Psoas muscle (tissue), 8 donors: ENCODE measurements around the gene VSTM4. TPM values are rescaled to one million over a fixed set of nuclear protein-coding genes. Genes with fewer than 3 reads are reported as not detected.

Experiments
- ATAC-seq, 4 donors: fragments of 200-7000 bp; cut with Tn5 transposase; one replicate each; pipeline ENCODE4 v1.9.1; 2020; ENCODE audit warnings: moderate library complexity in 3 of 4, mild to moderate bottlenecking in 2 of 4
- DNase-seq, 2 donors: peaks; one replicate each; pipeline ENCODE4 v3.0.0-alpha.2; 2020
- H3K27ac ChIP-seq: fragments of 200-600 bp; one replicate; pipeline ENCODE4 v1.8.0; 2022
- H3K27me3 ChIP-seq, 3 donors: fragments of 200-600 bp in 1 of 3; one replicate each; pipeline versions ENCODE4 v1.6.1 to v1.8.0; 2013 to 2022; ENCODE audit warnings: low read length in 2 of 3, mild to moderate bottlenecking in 2 of 3, moderate library complexity in 1 of 3; ENCODE audit not compliant: insufficient read depth in 3 of 3
- H3K36me3 ChIP-seq, 2 donors: fragments of 200-600 bp in 1 of 2; one replicate each; pipeline versions ENCODE4 v1.6.1 to v1.8.0; 2013 to 2022; ENCODE audit warnings: low read depth in 1 of 2, mild to moderate bottlenecking in 1 of 2, moderate library complexity in 1 of 2; ENCODE audit not compliant: insufficient read depth in 1 of 2
- H3K4me1 ChIP-seq: fragments of 200-600 bp; one replicate; pipeline ENCODE4 v1.8.0; 2022
- H3K4me3 ChIP-seq: fragments of 200-600 bp; one replicate; pipeline ENCODE4 v1.8.0; 2022; ENCODE audit warnings: mild to moderate bottlenecking
- H3K9me3 ChIP-seq: fragments of 200-600 bp; one replicate; pipeline ENCODE4 v1.8.0; 2022
- WGBS, 3 donors: extraction: QIAGEN DNeasy Blood & Tissue Kit; methylation state at CpG; one replicate each; pipeline versions ENCODE4 v1.1.6 to v1.1.7; 2013; 5-methylcytosine and 5-hydroxymethylcytosine counted together
- intact Hi-C, 2 donors: fragments of 100-400 bp; cut with DNase I; formaldehyde crosslinking; loops; one replicate each; pipeline versions ENCODE4 v1.11.0 to v1.14.2; 2022
- polyA plus RNA-seq, 3 donors: library from polyadenylated mRNA; stranded (reverse); fragments of 200-250 nt; gene quantifications; one replicate each; pipeline ENCODE4 v1.2.3, GENCODE V29; 2013
- total RNA-seq, 4 donors: library from RNA; stranded (reverse); fragmentation: NEBNext Ultra II Directional in 2 of 4; extraction: Animal tissue kit (Norgen Biotek cat#: 25700) in 2 of 4; gene quantifications; one replicate each; pipeline versions ENCODE4 v1.2.1 to v1.2.4, GENCODE V29; 2021 to 2023
- TF ChIP-seq, protein P1 (sequence below): fragments of 200-600 bp; IDR thresholded peaks from one replicate; pipeline ENCODE4 v1.8.0; 2022; ENCODE audit warnings: antibody characterized with exemption
- donor health status: healthy with polysubstance abuse.
- donor health status: DM: no; HTN: no; CAD: no; lungs with moderate emphysema.
- donor health status: Bipolar disorder and iron deficiency.
- donor health status: healthy.
- donor health status: DM: yes; HTN: yes; CAD: no.
- donor health status: DM: no; HTN: no; CAD: no.
- donor health status: DM: no; HTN: no; CAD: no.
- donor health status: DM: yes; HTN: yes; CAD: no.

Gene VSTM4
- total and polyA plus RNA-seq, 7 donors: 1.0 to 4.4 (median 1.8) TPM

DNA sequence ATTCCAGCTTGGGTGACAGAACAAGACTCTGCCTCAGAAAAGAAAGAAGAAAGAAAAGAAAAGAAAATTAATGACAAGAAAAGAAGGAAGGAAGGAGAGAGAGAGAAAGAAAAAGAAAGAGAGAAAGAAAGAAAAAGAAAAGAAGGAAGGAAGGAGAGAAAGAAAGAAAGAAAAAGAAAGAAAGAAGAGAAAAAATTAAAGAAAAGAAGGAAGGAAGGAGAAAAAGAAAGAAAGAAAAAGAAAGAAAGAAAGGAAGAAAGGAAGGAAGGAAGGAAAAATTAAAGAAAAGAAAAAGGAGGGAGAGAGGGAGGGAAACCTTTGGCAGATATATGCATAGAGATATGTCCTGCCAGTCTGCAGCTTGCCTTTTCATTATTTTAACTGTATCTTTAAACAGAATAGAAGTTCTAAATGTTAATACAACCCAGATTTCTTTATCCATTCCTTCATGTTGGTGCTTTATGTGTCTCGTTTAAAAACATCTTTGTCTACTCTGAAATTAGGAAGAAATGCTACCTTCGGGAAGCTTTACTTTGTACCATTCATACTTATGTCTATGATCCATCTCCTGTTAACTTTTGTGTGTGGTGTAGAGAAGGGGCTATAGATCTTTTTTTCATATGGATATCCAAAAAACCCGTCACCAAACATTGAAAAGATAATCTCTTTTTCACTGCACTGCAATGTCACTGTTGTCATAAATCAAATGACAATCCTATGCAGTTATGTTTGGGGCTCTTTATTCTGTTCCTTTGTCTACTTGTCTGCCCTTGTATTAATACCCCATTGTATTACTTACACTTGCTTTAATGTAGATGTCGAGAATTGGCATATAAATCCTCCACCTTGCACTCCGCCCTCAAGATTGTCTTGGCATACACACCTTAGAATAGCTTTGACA, 70.8 kb downstream of the VSTM4 start:
- intact Hi-C loops: no loop called here
- 78 to 88% (median 78%) methylated on average over 5 of the region's 5 CpGs for WGBS, 3 donors

DNA sequence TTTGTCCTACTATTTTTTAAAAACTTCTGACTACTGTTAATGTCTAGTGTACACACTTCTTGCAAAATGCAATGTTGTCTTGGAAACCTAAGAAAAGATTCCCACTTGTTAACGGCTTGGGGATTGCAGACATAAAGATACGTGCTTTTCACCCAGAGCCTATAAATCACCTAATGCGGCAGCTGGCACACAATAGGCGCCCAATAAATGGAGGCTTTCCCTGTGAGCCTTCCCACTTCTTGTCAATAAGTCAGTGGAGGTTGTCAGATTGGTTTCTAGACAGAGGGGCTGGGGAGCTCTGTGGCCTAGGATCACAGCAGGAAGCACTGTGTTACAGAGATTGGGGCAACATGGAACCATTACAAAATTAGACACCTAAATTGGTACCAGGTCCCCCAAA, 74.7 kb downstream of the VSTM4 start:
- Histone ChIP-seq H3K27ac (no peak overlapping the region), H3K36me3 (no peaks in the 10 kb centered on the region), H3K4me1 (no peaks in the 10 kb centered on the region), H3K4me3 (no peak overlapping the region), H3K27me3 (no peaks in the 10 kb centered on the region), H3K9me3 (no peaks in the 10 kb centered on the region)
- DNase-seq (no peak), ATAC-seq (no peak)
- intact Hi-C loops: no loop called here
- TF ChIP-seq, protein P1, sequence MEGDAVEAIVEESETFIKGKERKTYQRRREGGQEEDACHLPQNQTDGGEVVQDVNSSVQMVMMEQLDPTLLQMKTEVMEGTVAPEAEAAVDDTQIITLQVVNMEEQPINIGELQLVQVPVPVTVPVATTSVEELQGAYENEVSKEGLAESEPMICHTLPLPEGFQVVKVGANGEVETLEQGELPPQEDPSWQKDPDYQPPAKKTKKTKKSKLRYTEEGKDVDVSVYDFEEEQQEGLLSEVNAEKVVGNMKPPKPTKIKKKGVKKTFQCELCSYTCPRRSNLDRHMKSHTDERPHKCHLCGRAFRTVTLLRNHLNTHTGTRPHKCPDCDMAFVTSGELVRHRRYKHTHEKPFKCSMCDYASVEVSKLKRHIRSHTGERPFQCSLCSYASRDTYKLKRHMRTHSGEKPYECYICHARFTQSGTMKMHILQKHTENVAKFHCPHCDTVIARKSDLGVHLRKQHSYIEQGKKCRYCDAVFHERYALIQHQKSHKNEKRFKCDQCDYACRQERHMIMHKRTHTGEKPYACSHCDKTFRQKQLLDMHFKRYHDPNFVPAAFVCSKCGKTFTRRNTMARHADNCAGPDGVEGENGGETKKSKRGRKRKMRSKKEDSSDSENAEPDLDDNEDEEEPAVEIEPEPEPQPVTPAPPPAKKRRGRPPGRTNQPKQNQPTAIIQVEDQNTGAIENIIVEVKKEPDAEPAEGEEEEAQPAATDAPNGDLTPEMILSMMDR: no peak
- WGBS, 3 donors: 89 to 96% (median 93%) methylated on average over 4 of the region's 4 CpGs

More for the DNA sequence above, 70.8 kb downstream of the VSTM4 start:
- H3K4me3 ChIP-seq: no peak overlapping the region
- no peaks in the 10 kb centered on the region for H3K36me3 ChIP-seq
- TF ChIP-seq, protein P1: no peak
- no peaks in the 10 kb centered on the region for H3K9me3 ChIP-seq
- no peaks in the 10 kb centered on the region for H3K27me3 ChIP-seq
- ATAC-seq: no peak
- DNase-seq: no peak
- H3K4me1 ChIP-seq: no peaks in the 10 kb centered on the region
- no peak overlapping the region for H3K27ac ChIP-seq

DNA sequence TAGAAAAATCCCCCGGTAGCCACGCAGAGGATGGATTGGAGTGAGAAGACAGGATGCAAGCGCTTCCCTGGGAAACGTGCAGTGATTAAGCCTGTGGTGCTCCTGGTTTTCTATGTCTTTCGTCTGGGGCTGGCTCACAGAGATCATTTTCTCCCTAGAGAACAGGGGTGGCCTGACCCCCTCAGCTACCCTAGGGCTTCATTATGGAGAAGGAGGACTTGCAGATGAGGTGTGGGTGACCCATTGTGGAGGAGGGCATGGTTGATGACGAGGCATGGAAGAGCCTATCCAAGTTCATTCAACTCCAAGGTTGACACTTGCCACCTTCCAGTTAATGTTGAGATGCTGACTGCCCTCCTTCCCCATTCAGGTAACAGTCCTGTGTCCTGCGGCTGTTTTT, 75.9 kb downstream of the VSTM4 start:
- WGBS, 3 donors: 85 to 88% (median 86%) methylated on average over 7 of the region's 7 CpGs
- TF ChIP-seq, protein P1: no peak
- Histone ChIP-seq H3K4me1 (no peaks in the 10 kb centered on the region), H3K36me3 (no peaks in the 10 kb centered on the region), H3K9me3 (no peaks in the 10 kb centered on the region), H3K4me3 (no peak overlapping the region), H3K27me3 (no peaks in the 10 kb centered on the region), H3K27ac (no peak overlapping the region)
- intact Hi-C loops: no loop called here
- no peak for DNase-seq
- ATAC-seq: no peak

DNA sequence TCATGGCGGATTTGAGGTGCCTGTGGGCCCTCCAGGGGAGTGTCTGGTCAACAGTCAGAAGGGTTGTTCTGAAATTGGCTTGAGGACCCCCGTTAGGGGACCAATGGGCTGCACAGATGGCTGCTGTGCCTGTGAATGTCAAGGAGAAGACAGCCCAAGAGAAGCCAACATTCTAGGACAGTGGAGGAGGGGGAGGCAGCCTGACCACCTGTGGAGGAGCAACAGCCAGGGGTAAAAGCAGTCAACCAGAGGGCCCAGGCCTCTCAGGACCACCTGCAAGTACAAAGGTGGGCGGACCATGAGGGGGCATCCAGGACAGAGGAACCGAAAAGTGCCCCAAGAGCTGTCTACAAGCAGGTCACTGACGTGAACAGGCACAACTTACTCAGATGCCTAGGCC, 76.6 kb downstream of the VSTM4 start:
- H3K9me3 ChIP-seq: no peaks in the 10 kb centered on the region
- DNase-seq: no peak
- no peak for ATAC-seq
- no peak overlapping the region for H3K27ac ChIP-seq
- no peaks in the 10 kb centered on the region for H3K4me1 ChIP-seq
- H3K4me3 ChIP-seq: no peak overlapping the region
- H3K27me3 ChIP-seq: no peaks in the 10 kb centered on the region
- intact Hi-C loops: no loop called here
- 97 to 100% (median 97%) methylated on average over 5 of the region's 5 CpGs for WGBS, 3 donors
- TF ChIP-seq, protein P1: no peak
- no peaks in the 10 kb centered on the region for H3K36me3 ChIP-seq
